Loucy (cell line): Measurements from ENCODE around the gene KLK4.

Experiments used
- H2AFZ ChIP-seq: fragments of 200-600 bp; sonication (generic); 2 replicates; pipeline ENCODE4 v1.6.0; 2016; ENCODE audit warnings: antibody characterized with exemption, mild to moderate bottlenecking, low read length, moderate library complexity
- H3F3A ChIP-seq: fragments of 200-600 bp; 2 replicates; pipeline ENCODE4 v1.6.0; 2016; ENCODE audit warnings: antibody characterized with exemption, low read depth, mild to moderate bottlenecking
- H3K27me3 ChIP-seq: fragments of 200-600 bp; sonication (generic); 2 replicates; pipeline ENCODE4 v1.6.1; 2014; ENCODE audit warnings: low read length, mild to moderate bottlenecking; ENCODE audit not compliant: insufficient read depth, poor library complexity, severe bottlenecking
- H3K36me3 ChIP-seq: fragments of 200-600 bp; sonication (generic); 2 replicates; pipeline ENCODE4 v1.6.1; 2016; ENCODE audit warnings: low read length; ENCODE audit not compliant: insufficient read depth
- H3K4me1 ChIP-seq: fragments of 200-600 bp; sonication (generic); 2 replicates; pipeline ENCODE4 v1.5.1; 2014; ENCODE audit warnings: low read length, mild to moderate bottlenecking; ENCODE audit not compliant: insufficient read depth, poor library complexity, severe bottlenecking
- H3K4me2 ChIP-seq: fragments of 200-600 bp; sonication (generic); 2 replicates; pipeline ENCODE4 v1.6.0; 2014; ENCODE audit warnings: antibody characterized with exemption, low read length, low read depth, mild to moderate bottlenecking; ENCODE audit not compliant: poor library complexity, severe bottlenecking
- H3K4me3 ChIP-seq: fragments of 200-600 bp; sonication (generic); 2 replicates; pipeline ENCODE4 v1.5.1; 2014; ENCODE audit warnings: low read length, mild to moderate bottlenecking, mixed read lengths; ENCODE audit not compliant: poor library complexity, severe bottlenecking
- H3K79me2 ChIP-seq: fragments of 200-600 bp; sonication (generic); 2 replicates; pipeline ENCODE4 v1.6.1; 2014; ENCODE audit warnings: low read length; ENCODE audit not compliant: insufficient read depth
- H3K9ac ChIP-seq: fragments of 200-600 bp; sonication (generic); 2 replicates; pipeline ENCODE4 v1.6.0; 2014; ENCODE audit warnings: mild to moderate bottlenecking, low read depth, low read length, moderate library complexity; ENCODE audit not compliant: poor library complexity, severe bottlenecking
- H3K9me2 ChIP-seq: fragments of 200-600 bp; sonication (generic); replicated peaks from 2 replicates; pipeline ENCODE4 v1.6.1; 2016; ENCODE audit warnings: low read depth, low read length, mixed read lengths
- H3K9me3 ChIP-seq: fragments of 200-600 bp; sonication (generic); 2 replicates; pipeline ENCODE4 v1.6.1; 2014; ENCODE audit warnings: mild to moderate bottlenecking, antibody characterized with exemption, low read length, low read depth; ENCODE audit not compliant: insufficient read depth
- H4K20me1 ChIP-seq: fragments of 200-600 bp; sonication (generic); 2 replicates; pipeline ENCODE4 v1.6.0; 2014; ENCODE audit warnings: antibody characterized with exemption, low read length, mild to moderate bottlenecking; ENCODE audit not compliant: insufficient read depth, poor library complexity, severe bottlenecking
- EZH2phosphoT487 ChIP-seq: fragments of 200-600 bp; IDR thresholded peaks from 2 replicates; pipeline ENCODE4 v1.6.1; 2018; ENCODE audit warnings: antibody characterized with exemption, mild to moderate bottlenecking, moderate library complexity, borderline replicate concordance
- TF ChIP-seq, protein P1 (sequence below): fragments of 200-600 bp; sonication (generic); conservative IDR thresholded peaks from 2 replicates; pipeline ENCODE4 v1.5.1; 2014; ENCODE audit warnings: mild to moderate bottlenecking, antibody characterized with exemption, low read length

KLK4 gene

DNA sequence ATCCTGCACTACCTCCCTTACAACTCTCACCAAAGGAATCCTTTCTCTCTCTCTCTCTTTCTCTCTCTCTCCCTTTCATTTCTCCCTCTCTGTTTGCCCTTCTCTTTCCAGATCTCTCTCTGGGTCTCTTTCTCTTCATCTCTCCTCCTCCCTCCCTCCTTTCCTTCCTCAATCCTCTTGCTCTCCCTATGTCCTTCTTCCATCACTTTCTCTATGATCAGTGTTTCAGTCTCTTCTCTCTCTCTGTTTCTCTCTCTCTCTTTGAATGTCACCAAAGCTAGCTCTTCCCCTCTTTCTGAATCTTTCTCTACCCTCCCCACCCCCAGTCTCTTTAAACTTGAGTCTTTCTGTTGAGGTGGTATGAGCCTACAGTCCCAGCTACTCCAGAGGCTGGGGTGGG lies 19.8 kb upstream of the KLK4 start:
- Histone ChIP-seq H2AFZ (no peak overlapping the region), H3F3A (no peaks in the 10 kb centered on the region), H3K9me3 (no peaks in the 10 kb centered on the region), H3K9ac (no peak overlapping the region), H4K20me1 (no peaks in the 10 kb centered on the region), H3K4me3 (no peak overlapping the region), H3K9me2 (no peaks in the 10 kb centered on the region), H3K4me2 (no peak overlapping the region), H3K36me3 (no peaks in the 10 kb centered on the region), H3K79me2 (no peaks in the 10 kb centered on the region), H3K4me1 (no peaks in the 10 kb centered on the region), H3K27me3 (no peaks in the 10 kb centered on the region)
- no peak for TF ChIP-seq EZH2phosphoT487
- TF ChIP-seq, protein P1, sequence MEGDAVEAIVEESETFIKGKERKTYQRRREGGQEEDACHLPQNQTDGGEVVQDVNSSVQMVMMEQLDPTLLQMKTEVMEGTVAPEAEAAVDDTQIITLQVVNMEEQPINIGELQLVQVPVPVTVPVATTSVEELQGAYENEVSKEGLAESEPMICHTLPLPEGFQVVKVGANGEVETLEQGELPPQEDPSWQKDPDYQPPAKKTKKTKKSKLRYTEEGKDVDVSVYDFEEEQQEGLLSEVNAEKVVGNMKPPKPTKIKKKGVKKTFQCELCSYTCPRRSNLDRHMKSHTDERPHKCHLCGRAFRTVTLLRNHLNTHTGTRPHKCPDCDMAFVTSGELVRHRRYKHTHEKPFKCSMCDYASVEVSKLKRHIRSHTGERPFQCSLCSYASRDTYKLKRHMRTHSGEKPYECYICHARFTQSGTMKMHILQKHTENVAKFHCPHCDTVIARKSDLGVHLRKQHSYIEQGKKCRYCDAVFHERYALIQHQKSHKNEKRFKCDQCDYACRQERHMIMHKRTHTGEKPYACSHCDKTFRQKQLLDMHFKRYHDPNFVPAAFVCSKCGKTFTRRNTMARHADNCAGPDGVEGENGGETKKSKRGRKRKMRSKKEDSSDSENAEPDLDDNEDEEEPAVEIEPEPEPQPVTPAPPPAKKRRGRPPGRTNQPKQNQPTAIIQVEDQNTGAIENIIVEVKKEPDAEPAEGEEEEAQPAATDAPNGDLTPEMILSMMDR, result no peak

DNA sequence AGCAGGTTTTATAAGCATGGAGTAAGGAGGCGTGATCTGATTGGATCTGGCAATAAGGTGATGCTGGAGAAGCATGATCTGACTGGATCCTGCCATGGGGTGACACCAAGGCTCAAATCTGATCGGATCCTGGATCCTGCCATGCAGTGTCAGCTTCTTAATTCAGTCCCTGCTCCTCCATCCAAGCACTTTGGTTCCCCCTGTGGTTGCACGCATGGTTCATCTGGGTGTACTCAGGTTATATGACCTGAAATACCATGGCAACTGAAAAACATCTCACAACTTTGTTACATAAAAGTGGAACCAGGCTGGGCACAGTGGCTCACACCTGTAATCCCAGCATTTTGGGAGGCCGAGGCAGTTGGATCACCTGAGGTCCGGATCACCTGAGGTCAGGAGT lies 17.6 kb upstream of the KLK4 start:
- Histone ChIP-seq H4K20me1 (no peaks in the 10 kb centered on the region), H3K27me3 (no peaks in the 10 kb centered on the region), H3F3A (no peaks in the 10 kb centered on the region), H3K79me2 (no peaks in the 10 kb centered on the region), H3K9ac (no peak overlapping the region), H3K4me1 (no peaks in the 10 kb centered on the region), H3K9me3 (no peaks in the 10 kb centered on the region), H2AFZ (no peak overlapping the region), H3K36me3 (no peaks in the 10 kb centered on the region), H3K4me2 (no peak overlapping the region), H3K9me2 (no peaks in the 10 kb centered on the region), H3K4me3 (no peak overlapping the region)
- no peak for TF ChIP-seq EZH2phosphoT487
- TF ChIP-seq, protein P1, result no peak

DNA sequence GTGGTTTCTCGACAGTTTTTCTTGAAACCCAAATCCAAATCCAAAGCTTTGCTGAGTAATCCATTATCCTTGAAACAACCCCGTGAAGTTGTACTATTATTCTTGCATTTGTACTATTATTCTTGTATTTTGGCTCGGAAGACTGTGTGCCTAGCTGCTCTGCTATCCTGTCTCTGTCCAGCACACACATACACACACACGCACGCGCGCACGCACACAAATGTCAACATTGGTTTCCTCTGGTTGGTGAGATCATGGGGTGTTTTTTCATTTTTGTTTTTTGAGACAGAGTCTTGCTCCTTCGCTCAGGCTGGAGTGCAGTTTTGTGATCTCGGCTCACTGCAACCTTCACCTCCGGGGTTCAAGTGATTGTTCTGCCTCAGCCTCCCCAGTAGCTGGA lies 14.9 kb upstream of the KLK4 start:
- H3K4me3 ChIP-seq, result no peak overlapping the region
- H3K27me3 ChIP-seq, result no peaks in the 10 kb centered on the region
- H3K36me3 ChIP-seq, result no peaks in the 10 kb centered on the region
- H3K9ac ChIP-seq, result no peak overlapping the region
- no peak overlapping the region for H2AFZ ChIP-seq
- no peaks in the 10 kb centered on the region for H4K20me1 ChIP-seq
- no peaks in the 10 kb centered on the region for H3K9me3 ChIP-seq
- no peaks in the 10 kb centered on the region for H3K79me2 ChIP-seq
- H3K9me2 ChIP-seq, result no peaks in the 10 kb centered on the region
- peaks cover 7% of the 10 kb centered on the region for H3K4me1 ChIP-seq
- no peaks in the 10 kb centered on the region for H3F3A ChIP-seq
- no peak overlapping the region for H3K4me2 ChIP-seq
- TF ChIP-seq EZH2phosphoT487, result no peak
- TF ChIP-seq, protein P1, result no peak
